Rectal smooth muscle tissue (tissue), 1 donor: ENCODE results near the gene TIMM44.

Experiments
- H3K27ac ChIP-seq: one replicate; pipeline ENCODE4 v1.7.0; 2013; ENCODE audit warnings: low read depth, low read length, inconsistent platforms
- H3K27me3 ChIP-seq: one replicate; pipeline ENCODE4 v1.7.0; 2013; ENCODE audit warnings: low read length; ENCODE audit not compliant: control insufficient read depth, insufficient read depth
- H3K36me3 ChIP-seq: one replicate; pipeline ENCODE4 v1.7.0; 2013; ENCODE audit warnings: low read length; ENCODE audit not compliant: control insufficient read depth, insufficient read depth
- H3K4me1 ChIP-seq: one replicate; pipeline ENCODE4 v1.7.0; 2013; ENCODE audit warnings: low read length; ENCODE audit not compliant: control insufficient read depth, insufficient read depth
- H3K4me3 ChIP-seq: one replicate; pipeline ENCODE4 v1.7.0; 2013; ENCODE audit warnings: low read length
- H3K9ac ChIP-seq: one replicate; pipeline ENCODE4 v1.7.0; 2013; ENCODE audit warnings: low read length

TIMM44 gene

DNA sequence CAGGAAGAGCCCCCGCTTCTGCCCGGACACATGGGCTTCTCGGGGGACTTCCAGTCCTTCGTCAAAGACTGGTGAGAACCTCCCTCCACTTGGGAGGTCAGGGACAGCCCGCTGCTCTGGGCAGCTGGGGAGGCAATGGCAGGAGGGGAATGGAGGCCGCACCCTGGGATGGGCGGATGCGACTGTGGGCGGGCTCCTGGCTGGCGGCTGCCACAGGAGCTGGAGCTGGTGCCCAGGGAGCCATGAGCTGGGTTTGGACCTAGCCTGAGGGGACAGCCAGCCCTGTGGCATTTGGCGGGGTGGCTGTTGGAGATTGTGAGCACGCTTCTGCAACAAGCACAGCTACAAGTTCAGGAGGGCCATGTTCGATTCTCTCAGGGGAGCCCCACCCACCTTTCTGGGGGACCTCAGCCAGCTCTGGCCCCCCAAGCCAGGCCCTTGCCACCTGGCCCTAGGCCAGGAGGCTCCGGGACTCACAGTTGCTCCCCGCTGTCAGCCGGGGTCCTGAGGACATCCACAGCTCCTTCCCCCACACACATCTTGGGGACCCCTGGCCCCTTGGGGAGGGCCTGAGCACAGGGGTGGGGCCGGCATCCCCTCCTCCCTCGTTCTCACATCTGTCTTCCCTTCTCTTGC, 31.8 kb downstream of the TIMM44 start:
- Histone ChIP-seq H3K9ac (no peak overlapping the region), H3K27me3 (peaks cover 11% of the 10 kb centered on the region), H3K27ac (no peak overlapping the region), H3K4me1 (no peaks in the 10 kb centered on the region), H3K36me3 (peaks cover 15% of the 10 kb centered on the region), H3K4me3 (no peak overlapping the region)

- H3K4me3 ChIP-seq = no peak overlapping the region
- H3K27ac ChIP-seq = no peak overlapping the region
- H3K36me3 ChIP-seq = peaks cover 15% of the 10 kb centered on the region
- H3K27me3 ChIP-seq = peaks cover 6% of the 10 kb centered on the region
- H3K4me1 ChIP-seq = no peaks in the 10 kb centered on the region
- no peak overlapping the region for H3K9ac ChIP-seq
Measured at GRCh38 chr19:7910321-7911161, 32.9 kb downstream of the TIMM44 start.

DNA sequence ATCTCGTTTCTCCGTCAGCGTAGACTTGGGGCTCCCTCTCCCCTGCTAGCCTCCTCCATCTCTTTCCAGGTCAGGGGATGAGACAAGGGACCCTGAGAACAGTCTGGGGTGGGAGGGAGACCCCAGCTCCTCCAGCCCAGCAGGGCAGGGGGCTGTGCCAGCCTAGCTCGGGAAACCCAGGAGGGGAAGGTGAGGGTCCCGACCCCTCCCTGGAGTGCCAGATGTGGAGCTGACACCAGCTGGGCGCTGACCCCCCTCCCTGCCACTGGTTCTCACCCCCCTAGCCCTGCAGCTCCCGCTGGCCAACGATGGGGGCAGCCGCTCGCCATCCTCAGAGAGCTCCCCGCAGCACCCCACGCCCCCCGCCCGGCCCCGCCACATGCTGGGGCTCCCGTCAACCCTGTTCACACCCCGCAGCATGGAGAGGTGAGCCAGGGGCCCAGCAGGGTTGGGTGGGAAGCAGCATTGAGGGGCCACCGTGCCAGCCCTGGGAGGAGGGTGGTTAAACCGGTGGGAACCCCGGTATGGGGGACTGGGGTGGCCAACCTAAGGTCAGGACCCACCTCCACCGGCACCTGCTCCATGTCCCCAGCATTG, 33.9 kb downstream of the TIMM44 start:
- Histone ChIP-seq H3K36me3 (peaks cover 15% of the 10 kb centered on the region), H3K27ac (no peak overlapping the region), H3K9ac (no peak overlapping the region), H3K4me1 (peaks cover 9% of the 10 kb centered on the region), H3K27me3 (peaks cover 2% of the 10 kb centered on the region), H3K4me3 (no peak overlapping the region)

GRCh38 chr19:7908742-7909461, 34.6 kb downstream of the TIMM44 start:
- peaks cover 15% of the 10 kb centered on the region for H3K36me3 ChIP-seq
- H3K4me1 ChIP-seq = peaks cover 10% of the 10 kb centered on the region
- H3K27ac ChIP-seq = no peak overlapping the region
- peaks cover 2% of the 10 kb centered on the region for H3K27me3 ChIP-seq
- H3K9ac ChIP-seq = no peak overlapping the region
- no peak overlapping the region for H3K4me3 ChIP-seq

GRCh38 chr19:7908078-7908699, 35.3 kb downstream of the TIMM44 start:
- Histone ChIP-seq H3K4me3 (no peak overlapping the region), H3K9ac (no peak overlapping the region), H3K36me3 (peaks cover 15% of the 10 kb centered on the region), H3K27ac (no peak overlapping the region), H3K27me3 (peaks cover 2% of the 10 kb centered on the region), H3K4me1 (peaks cover 11% of the 10 kb centered on the region)

DNA sequence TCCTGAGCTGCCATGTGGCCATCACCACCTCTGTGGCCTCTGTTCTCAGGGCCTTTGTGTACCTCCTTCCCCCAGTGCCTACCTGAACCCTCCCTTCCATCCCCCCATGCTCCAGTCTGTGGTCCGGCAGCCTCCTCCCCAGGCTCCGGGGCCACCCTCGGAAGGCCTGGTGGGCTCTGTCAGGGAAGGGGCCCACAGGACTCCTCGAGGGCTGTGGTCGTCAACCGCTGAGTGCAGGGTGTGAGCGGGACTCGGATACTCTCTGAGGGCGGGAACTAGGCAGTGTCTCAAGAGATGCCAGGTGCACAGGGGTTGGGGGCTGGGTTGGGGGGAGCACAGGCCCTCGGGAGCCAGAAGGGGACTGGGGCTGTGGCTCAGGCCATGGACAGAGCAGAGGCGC, 35.9 kb downstream of the TIMM44 start:
- peaks cover 12% of the 10 kb centered on the region for H3K36me3 ChIP-seq
- H3K4me3 ChIP-seq = no peak overlapping the region
- H3K9ac ChIP-seq = no peak overlapping the region
- H3K27me3 ChIP-seq = no peaks in the 10 kb centered on the region
- no peak overlapping the region for H3K27ac ChIP-seq
- peaks cover 16% of the 10 kb centered on the region for H3K4me1 ChIP-seq

GRCh38 chr19:7907122-7907521, 36.3 kb downstream of the TIMM44 start:
- no peak overlapping the region for H3K4me3 ChIP-seq
- no peak overlapping the region for H3K9ac ChIP-seq
- H3K27me3 ChIP-seq = no peaks in the 10 kb centered on the region
- H3K36me3 ChIP-seq = peaks cover 11% of the 10 kb centered on the region
- H3K4me1 ChIP-seq = peaks cover 16% of the 10 kb centered on the region
- no peak overlapping the region for H3K27ac ChIP-seq

GRCh38 chr19:7905859-7906258, 37.6 kb downstream of the TIMM44 start:
- peaks cover 6% of the 10 kb centered on the region for H3K36me3 ChIP-seq
- H3K27me3 ChIP-seq = no peaks in the 10 kb centered on the region
- no peak overlapping the region for H3K9ac ChIP-seq
- H3K4me1 ChIP-seq = peaks cover 16% of the 10 kb centered on the region
- no peak overlapping the region for H3K27ac ChIP-seq
- H3K4me3 ChIP-seq = no peak overlapping the region

- H3K27ac ChIP-seq = no peak overlapping the region
- H3K4me3 ChIP-seq = peak overlapping the region; percentile 81
- H3K27me3 ChIP-seq = no peaks in the 10 kb centered on the region
- no peak overlapping the region for H3K9ac ChIP-seq
- peaks cover under 1% of the 10 kb centered on the region for H3K36me3 ChIP-seq
- peaks cover 16% of the 10 kb centered on the region for H3K4me1 ChIP-seq
Measured at GRCh38 chr19:7905268-7905667, 38.2 kb downstream of the TIMM44 start.

GRCh38 chr19:7904074-7905020, 39.1 kb downstream of the TIMM44 start:
- peak overlapping the region; percentile 46 for H3K9ac ChIP-seq
- peaks cover 16% of the 10 kb centered on the region for H3K4me1 ChIP-seq
- H3K27me3 ChIP-seq = no peaks in the 10 kb centered on the region
- peak overlapping the region; percentile 81 for H3K4me3 ChIP-seq
- H3K27ac ChIP-seq = peak overlapping the region; percentile 82
- no peaks in the 10 kb centered on the region for H3K36me3 ChIP-seq
